Activated naive CD8-positive, alpha-beta T cell treated with anti-CD3 and anti-CD28 coated beads, Interleukin-2, amount 50 U/mL, for 16 hours (primary cell): ENCODE measurements around the gene UQCC2.
A peak's percentile ranks its signal among the peaks of the same experiment; 100 is the strongest.

ENCODE experiments used
- DNase-seq: peaks from one replicate; pipeline ENCODE4 v3.0.0-alpha.2; 2020; ENCODE audit warnings: low read depth, low spot score

Gene UQCC2

DNA sequence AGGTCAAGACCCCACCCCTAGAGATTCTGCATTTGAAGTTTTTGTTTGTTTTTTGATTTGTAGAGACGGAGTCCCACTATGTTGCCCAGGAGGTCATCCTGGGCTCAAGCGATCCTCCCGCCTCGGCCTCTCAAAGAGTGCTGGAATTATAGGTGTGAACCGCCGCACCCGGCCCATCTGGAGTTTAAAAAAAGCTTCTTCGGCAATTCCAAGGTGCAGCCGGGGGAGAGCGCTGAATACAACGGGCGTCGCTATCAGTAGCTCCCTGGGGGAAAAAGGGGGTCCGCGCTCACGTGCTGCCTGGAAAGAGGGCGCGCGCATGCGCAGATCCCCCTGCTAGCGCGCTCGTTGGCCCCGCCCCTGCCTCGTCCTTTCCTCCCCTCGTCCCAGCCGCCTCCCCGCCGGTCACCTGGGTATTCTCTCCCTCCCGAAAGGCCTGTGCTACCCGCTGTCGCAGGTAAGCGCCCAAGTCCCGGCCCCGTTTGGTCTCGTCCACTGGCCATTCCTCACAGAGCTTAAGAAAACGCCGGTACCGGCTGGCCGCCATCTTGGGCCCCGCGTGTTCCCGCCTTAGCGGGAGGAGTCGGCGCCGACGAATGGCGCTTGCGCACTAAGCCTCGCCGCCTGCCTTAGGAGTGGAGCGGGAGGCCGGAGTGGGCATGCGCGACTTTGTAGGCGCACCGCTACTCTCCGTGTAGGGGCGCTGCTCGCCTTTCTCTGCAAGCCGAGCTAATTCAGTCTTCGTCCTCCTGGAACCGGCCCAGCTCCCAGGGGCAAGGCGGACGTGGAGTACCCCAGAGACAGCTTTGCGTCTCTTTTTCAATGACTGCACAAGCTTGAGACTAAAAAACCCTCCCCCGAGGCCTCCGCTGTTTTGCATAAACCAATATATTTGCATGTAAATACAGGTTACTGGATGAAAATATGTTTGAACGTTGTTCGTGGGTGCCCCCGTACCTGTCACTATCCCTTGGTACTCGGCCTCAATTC is at the start of gene UQCC2:
Gene UQCC2 (minus strand): TSS at position 561 of the 990 bp plus-strand sequence. CDS start 14 bp downstream, at position 547.
- DNase-seq: peak; percentile 88

DNA sequence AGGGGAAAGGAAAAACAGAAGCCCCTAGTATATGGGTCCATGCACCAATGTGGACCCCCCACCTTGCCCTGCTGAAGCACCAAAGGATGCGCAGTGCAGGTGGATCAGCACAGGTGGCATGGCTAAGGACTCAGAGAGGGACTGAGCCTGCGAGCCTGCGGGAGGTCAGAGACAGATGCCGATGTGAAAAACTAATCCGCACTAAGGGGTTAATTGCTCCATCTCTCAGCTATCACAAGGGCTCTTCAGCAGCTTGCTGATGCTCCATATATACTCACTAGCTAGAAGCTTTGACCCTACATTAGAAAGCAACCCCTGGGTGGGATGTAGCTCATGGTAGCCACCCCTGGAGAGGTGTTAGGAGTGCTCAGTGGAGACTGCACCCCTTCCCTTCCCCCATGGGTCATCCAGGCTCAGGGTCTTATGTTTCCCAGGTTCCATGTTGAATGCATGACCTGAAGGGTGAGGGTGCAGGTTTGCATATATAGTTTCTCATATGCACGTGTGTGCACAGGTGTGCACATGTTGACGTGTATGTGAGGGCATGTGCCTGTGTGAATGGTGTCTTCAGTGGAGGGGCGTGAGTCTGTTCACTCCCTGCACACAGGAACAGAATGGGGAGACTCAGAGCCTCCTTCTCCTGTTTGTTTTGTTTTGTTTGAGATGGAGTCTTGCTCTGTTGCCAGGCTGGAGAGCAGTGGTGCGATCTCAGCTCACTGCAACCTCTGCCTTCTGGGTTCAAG is 48.6 kb upstream of the UQCC2 start:
- no peak for DNase-seq

DNA sequence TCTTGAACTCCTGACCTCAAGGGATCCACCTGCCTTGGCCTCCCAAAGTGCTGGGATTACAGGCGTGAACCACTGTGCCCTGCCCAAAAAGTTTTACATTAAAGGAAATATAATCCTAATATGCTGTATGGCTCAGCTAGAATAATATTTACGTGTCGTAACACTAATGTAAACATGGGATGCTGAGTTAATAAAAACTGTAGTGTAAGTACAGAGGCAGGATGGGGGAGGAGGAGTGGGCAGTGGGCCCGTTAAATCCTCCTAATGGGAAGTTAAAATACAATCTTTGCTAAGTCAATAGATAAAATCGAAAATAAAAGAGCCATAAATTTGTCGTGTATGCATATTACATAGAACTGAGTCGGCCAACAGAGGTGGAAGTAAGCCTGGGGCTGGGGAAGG is 47.3 kb upstream of the UQCC2 start:
- no peak for DNase-seq

- no peak for DNase-seq
Observed at GRCh38 chr6:33757906-33758305, 46.4 kb upstream of the UQCC2 start.

DNA sequence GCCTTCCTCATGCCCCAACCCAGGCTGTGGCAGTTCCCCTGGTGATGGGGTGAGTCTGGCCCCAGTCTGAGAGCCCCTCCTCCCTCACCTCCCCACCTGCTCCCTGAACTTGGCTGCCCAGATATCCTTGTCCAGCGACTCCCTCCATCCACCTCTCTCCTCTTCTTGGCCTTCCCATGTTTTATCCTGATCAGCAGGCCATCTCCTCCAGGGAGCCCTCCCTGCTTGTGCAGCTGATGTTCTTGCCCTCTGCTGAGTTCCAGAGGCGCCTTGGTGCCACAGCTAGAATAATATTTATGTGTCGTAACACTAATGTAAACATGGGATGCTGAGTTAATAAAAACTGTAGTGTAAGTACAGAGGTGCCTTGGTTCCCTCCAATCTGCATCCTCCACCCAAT is 45.6 kb upstream of the UQCC2 start:
- no peak for DNase-seq

- DNase-seq: no peak
Observed at GRCh38 chr6:33756211-33756954, 44.9 kb upstream of the UQCC2 start.

GRCh38 chr6:33755070-33755869 is 43.8 kb upstream of the UQCC2 start:
- no peak for DNase-seq

DNA sequence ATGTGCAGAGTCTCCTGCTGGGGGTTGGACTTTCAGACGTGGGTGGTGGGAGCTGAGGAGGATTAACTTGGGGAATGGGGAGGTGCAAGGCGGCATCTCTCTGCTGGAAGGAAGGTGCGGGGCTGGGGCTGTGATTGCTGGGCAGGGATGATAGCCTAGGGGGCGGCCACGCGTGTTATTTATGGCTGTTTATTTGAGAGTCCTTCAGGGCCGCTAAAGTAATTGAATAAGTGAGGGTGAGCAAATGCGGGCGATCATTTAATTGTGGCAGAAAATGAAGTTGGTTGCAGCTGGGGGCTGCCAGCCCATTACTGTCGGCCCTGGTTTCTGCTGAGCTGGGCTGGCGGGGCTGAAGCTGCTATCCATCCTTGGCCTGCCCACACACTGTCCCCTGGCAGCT is 42.7 kb upstream of the UQCC2 start:
- no peak for DNase-seq

DNA sequence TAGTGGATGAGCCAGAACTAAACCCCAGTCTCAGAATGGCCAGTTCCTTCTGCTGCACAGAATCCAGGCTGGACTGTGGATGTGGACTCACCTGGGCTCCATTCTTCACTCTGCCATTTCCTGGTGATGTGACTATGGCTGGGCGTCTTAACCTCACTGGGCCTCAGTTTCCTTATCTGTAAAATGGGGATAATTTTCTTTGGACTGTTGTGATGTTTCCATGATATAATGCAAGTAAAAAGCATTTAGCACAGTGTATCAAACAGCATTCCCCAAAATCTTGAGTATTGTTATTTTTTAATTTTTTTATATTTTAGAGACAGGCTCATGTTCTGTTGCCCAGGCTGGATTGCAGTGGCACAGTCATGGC is 41.1 kb upstream of the UQCC2 start:
- DNase-seq: no peak

DNA sequence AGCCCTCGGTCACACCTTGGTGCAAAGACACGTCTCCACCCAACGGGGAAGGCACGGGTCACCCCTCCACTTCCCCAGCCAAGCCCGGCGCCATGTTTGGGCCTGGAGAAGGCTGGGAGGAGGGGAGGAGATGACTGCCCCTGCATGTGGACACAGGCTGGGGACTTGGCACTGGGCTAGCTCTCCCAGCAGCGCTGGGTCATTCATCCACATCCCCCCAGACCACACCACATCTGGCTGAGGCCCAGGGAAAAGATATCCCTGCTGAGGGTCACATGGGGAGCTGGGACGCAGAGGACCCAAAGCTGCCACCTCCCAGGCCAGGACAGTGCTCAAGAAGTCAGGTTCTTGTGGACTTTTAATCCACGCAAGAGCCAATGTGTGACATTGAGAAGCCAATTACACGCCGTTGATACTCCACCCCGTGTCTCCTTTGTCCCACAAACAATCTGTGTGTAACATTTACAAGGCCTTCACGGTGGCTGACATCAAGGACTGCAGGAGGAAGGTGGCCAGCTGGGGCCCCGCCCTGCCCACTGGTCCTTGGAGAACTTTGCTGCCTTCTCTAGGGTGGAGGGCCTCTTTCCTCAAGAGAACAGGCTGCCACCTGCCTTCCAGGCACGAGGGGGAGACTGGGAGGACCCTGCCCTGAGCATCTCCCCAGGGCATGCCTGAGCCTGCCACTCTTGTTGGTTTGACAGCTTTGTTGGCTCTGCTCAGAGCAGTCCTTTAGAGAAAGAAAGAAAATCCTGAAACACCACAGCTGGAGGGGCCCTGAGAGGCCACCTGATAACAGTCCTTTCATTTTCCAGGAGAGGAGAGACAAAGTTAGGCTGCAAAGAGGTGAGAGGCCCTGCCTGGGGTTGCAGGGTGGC is 40.5 kb upstream of the UQCC2 start:
- no peak for DNase-seq

GRCh38 chr6:33750244-33750991 is 38.9 kb upstream of the UQCC2 start:
- DNase-seq: no peak

- no peak for DNase-seq
Observed at GRCh38 chr6:33749401-33749800, 37.9 kb upstream of the UQCC2 start.

DNA sequence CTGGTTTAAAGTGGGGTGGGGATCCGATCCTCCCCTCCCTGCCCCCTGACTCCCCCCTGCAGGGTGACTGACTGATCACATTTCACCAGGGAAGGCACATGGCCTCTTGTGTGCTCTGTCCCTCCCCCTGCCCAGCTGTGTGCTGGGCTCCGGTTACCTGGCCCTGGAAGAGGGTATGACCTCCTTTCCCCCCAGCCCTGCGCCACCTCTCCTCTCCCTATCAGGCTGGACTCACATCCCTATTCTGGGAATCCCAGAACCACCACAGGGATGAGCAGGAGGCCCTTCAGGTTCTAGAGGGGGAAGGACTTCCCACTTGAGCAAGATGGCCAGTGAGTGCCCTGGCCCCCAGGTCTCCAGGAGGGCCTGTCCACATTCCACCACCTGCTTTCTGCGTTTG is 37.3 kb upstream of the UQCC2 start:
- no peak for DNase-seq

- no peak for DNase-seq
Observed at GRCh38 chr6:33747823-33748222, 36.3 kb upstream of the UQCC2 start.

- DNase-seq: no peak
Observed at GRCh38 chr6:33746651-33747100, 35.2 kb upstream of the UQCC2 start, which contains the start of gene IP6K3. Gene IP6K3 (minus strand): TSS chr6:33746905. CDS start chr6:33735476, 11,429 bp downstream.

DNA sequence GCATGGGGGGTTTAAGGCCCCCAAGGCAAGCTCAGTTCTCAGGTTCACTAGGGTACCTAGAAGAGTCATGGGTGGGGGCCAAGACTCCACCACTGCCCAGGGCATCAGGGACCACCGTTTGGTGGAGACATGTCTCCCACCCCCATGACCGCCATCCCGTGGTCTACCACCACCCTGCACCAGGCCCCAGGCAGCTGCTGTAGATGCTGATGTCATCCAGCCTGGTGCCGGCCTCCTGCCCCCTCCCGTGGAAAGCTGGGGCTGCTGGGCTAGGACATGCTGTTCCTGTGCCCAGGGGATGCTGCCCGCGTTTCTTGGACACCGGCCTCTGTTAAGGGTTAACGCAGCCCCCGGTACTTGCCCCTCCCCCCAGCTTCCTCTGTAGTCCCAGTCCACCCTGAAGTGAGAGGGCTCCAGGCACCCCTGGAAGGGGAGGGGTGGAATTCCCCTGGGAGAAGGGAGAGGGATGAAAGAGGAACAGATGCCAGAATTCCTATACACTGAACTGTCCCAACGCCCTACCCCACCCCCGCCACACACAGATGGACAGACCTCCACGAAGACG is 34.6 kb upstream of the UQCC2 start:
- DNase-seq: no peak

DNA sequence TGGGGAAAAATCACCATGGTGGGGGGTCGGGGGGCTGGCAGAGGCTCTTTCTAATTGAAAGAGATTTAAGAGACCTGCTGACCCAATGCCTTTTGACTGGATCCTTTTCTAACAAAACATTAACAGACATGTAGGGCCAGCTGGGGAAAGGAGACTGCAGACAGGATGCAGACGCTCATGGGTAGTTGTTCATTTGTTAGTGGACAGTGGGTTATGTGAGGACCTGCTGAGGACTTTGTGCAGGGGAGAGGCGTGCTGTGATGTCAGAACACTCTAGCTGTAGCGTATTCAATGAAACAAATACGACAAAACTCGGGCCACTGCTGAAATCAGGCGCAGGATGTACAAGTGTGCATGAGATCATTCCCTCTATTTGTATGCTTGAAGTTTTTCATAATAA is 34.0 kb upstream of the UQCC2 start:
- no peak for DNase-seq

DNA sequence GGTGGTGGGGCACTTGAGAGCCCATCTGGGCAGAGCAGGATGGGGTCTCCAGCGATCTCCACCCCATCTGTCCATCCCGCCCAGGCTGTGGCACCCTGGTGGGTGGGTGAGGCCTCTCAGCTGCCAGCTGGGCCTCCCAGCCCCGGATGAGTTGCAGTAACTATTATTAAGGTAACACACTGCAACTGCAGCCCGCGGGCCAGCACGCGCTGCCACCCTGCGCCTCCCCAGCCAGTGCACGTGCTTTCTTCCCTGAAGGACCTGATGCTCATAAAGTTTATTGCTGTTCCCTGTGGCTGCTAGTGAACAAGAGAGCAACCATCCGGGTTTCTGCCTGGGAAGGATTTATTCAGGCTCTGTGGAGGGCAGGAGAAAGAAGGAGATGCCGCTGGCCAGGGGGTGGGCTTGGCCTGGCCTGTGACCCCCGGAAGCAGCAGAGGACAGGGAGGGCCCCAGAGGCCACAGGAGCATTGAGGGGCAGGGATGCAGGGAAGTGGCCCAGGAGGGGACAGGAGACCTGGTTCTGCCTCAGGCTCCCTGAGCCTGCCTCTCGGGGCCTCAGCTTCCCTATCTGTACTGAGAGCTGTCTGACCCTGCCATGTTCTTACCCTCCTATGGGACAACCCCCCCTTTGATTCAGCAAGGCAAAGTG is 33.5 kb upstream of the UQCC2 start:
- DNase-seq: no peak
